ENCODE data around the gene DCHS2.

DCHS2 gene

DNA sequence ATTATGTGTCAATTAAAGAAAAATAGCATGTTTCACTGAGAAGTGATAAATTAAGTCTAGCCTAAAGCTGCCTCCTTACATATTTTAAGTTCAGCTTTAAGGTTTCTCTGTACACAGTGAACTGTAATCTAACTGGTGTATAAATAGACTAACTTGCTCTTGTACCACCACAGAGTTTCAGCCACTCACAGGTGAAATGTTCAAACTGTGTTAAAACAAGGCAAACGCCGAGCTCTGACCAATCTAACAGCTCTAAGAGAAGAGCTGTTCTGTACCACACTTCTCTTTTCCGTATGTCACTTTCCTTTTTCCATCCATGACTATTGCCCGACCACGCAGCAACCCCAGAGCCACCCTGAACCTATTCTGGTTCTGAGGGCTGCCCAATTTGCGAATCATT, 64.5 kb downstream of the DCHS2 start:
- TF ChIP-seq, protein P1, sequence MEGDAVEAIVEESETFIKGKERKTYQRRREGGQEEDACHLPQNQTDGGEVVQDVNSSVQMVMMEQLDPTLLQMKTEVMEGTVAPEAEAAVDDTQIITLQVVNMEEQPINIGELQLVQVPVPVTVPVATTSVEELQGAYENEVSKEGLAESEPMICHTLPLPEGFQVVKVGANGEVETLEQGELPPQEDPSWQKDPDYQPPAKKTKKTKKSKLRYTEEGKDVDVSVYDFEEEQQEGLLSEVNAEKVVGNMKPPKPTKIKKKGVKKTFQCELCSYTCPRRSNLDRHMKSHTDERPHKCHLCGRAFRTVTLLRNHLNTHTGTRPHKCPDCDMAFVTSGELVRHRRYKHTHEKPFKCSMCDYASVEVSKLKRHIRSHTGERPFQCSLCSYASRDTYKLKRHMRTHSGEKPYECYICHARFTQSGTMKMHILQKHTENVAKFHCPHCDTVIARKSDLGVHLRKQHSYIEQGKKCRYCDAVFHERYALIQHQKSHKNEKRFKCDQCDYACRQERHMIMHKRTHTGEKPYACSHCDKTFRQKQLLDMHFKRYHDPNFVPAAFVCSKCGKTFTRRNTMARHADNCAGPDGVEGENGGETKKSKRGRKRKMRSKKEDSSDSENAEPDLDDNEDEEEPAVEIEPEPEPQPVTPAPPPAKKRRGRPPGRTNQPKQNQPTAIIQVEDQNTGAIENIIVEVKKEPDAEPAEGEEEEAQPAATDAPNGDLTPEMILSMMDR (IDR thresholded peaks at IDR 0.05) = no peak

DNA sequence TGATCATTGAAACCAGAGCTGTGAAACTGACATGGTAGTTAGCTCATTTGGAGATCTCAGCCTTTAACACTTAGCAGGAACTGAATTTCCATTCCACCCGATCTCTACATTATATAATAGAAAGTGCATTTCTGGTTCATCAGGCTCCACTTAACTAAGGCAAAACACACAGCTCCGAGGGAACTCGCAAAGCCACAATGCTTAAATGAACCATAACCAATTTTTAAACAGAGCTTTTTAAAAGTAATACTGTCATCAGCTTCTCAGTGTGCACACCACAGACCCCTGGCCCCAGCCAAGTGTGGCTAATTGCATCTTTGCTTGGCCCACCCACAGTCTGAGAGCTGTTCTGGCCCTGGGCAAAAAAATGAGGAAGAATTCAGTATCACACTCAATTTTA, 66.1 kb downstream of the DCHS2 start:
- TF ChIP-seq, protein P1 (IDR thresholded peaks at IDR 0.05) = no peak

DNA sequence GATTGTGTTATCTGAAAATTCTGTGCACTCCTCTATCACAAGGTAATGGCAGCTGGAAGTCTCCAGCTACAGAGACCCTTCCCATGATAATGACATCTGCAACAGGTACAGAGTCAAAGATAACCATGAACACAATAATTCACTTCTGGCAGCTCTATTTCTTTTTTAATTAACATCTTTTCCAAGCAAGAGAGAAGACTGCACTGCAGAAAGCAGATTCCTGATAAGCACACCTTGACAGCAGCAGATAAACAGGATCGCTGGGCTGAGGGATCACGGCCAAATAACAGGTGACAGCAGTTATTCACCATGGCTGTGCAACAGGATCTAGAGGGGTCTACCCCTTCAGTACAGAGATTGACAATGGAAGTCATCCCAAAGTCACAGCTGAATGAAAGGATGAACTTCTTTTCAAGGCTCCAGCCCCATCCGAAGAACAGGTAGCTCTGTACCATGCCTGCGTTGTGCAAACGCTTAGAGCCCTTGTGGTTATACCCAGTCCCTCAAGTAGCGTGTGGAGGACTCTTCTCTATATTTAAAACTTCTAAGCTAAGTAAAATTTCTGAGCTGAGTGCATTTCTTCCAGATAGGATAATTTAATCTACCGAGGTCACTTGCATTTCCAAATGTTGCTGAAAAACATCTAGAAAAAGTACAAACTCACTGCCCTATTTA, 66.7 kb downstream of the DCHS2 start:
- TF ChIP-seq, protein P1 (IDR thresholded peaks at IDR 0.05) = no peak

DNA sequence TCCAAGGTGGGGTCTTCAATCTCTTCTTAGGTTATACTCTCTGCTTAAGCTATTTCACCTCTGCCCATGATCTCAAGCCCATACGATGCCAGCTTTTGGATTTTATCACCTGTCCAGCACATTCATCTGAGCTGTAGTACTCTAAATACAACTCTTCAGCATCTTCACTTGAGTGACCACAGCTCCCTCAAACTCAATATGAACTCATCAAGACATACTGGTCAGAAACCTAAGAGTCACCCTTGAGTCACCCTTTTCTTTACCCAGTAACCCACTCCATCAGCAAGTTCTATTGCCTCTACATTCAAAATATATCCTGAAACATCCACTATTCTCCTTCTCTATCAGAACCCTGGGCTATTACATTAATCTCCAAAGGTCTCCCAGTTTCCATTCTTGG, 69.4 kb downstream of the DCHS2 start:
- TF ChIP-seq, protein P1 (IDR thresholded peaks at IDR 0.05) = no peak

DNA sequence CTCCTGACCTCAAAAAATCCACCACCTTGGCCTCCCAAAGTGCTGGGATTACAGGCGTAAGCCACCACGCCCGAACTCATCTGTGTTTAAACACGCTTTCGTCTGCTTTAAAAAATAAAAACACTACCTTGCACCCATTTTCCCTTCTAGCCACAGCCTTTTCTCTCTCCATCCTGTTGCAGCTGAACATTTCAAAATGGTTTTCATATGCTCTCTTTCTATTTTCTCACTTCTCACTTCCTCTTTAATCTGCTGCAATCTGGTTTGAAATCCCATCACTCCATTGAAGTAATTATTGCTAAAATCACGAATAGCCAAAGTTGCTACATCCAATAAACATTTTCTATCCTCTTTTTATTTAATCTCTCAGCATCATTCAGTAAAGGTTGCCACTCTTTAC, 70.0 kb downstream of the DCHS2 start:
- TF ChIP-seq, protein P1 (IDR thresholded peaks at IDR 0.05) = no peak

DNA sequence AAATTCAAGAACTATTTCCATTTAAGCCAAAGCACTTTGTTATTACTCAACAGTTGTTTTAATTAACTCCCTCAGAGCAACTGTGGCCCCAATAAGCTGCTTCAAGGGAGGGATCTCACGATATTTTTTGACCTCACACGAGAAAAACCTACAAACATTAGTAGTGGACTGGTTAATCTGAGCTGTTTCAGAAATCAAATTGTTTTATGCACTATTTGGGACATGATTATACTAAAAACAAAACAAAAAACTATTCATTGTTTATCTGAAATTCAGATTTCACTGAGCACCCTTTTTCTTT, 74.3 kb downstream of the DCHS2 start:
- TF ChIP-seq, protein P1 (IDR thresholded peaks at IDR 0.05) = no peak

DNA sequence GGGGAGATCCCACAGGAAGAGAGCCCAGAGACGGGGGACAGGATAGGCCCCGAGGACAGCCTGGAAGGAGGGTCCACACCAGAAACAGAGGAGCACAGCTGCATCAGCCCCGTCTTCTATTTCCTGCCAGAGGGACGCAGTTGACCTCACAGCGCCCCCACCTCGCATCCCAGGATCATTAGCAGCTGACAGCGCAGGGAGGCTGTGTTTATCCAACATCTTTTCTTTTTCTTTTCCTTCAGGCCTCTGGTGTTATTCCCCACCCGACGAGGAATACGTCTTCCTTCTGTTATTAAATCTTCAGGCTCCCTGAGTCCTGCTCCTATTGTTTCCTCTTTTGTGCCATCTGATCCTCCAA, 75.4 kb downstream of the DCHS2 start:
- TF ChIP-seq, protein P1 (IDR thresholded peaks at IDR 0.05) = no peak

DNA sequence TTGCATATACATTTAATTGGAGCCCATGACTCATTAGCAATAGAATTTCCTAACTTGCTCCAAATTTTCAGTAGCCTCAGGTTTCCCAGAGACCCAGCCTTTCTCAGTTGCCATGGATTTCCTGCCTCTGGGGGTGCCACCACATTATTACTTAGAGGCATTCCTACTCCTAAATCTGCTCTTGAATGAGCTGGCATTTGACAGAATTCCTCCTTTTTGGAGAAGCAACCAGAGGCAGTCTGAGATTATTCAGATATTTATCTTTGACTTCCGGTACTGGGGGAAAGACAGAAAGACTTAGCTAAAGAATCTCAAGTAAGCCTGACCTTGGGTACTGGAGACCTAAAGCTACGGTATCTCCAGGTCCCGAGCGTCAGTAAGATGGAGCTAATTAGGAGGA, 76.3 kb downstream of the DCHS2 start:
- TF ChIP-seq, protein P1 (IDR thresholded peaks at IDR 0.05) = no peak

All from LNCAP (cell line).